Body of pancreas (tissue), 4 donors: ENCODE measurements around the gene UBAC2.

ENCODE experiments used
- POLR2A ChIP-seq, 3 donors: fragments of 450-650 bp; IDR thresholded peaks; one replicate each; pipeline ENCODE4 v1.6.1; 2016; ENCODE audit warnings: antibody characterized with exemption in 3 of 3, mild to moderate bottlenecking in 2 of 3
- TF ChIP-seq, protein P1 (sequence below), 7 experiments: fragments of 450-650 bp in 4 of 7; fragments of 200-600 bp in 3 of 7; sonication (generic) in 3 of 7; IDR thresholded peaks; one replicate each; pipeline ENCODE4 v1.5.1; 2016 to 2019; ENCODE audit warnings: antibody characterized with exemption in 7 of 7

DNA sequence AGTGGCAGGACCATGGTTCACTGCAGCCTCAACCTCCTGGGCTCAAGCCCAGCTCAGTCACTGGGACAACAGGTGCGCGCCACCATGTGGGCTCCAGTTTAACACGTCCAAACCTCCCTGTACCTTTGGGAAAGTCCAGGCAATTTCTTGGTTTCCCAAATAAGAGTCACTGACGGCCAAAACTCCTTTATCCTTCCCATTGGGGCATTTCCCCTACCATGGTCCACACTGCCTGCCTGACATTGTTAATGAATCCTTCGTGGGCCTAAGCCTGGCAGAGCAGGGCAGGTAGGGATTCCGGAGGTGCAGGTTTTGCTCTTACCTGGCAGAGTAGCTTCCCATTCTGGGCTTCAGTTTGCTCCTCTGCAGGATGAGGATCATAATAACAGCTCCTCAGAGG lies 234.5 kb downstream of the UBAC2 start:
- no peak for TF ChIP-seq POLR2A (IDR thresholded peaks at IDR 0.05)
- TF ChIP-seq, protein P1, sequence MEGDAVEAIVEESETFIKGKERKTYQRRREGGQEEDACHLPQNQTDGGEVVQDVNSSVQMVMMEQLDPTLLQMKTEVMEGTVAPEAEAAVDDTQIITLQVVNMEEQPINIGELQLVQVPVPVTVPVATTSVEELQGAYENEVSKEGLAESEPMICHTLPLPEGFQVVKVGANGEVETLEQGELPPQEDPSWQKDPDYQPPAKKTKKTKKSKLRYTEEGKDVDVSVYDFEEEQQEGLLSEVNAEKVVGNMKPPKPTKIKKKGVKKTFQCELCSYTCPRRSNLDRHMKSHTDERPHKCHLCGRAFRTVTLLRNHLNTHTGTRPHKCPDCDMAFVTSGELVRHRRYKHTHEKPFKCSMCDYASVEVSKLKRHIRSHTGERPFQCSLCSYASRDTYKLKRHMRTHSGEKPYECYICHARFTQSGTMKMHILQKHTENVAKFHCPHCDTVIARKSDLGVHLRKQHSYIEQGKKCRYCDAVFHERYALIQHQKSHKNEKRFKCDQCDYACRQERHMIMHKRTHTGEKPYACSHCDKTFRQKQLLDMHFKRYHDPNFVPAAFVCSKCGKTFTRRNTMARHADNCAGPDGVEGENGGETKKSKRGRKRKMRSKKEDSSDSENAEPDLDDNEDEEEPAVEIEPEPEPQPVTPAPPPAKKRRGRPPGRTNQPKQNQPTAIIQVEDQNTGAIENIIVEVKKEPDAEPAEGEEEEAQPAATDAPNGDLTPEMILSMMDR (IDR thresholded peaks at IDR 0.05): no peak
